Measurements from ENCODE around the gene TMUB2. TPM values are rescaled to one million over a fixed set of nuclear protein-coding genes. Genes with fewer than 3 reads are reported as not detected.
"Not testable (repeated sequence)": the region's sequence is repeated elsewhere in the genome, so short reads cannot be mapped to it uniquely, and the experiment has no call there.

Gene TMUB2
- total RNA-seq, 1 donor from 2014 or later, result 35.0 TPM

DNA sequence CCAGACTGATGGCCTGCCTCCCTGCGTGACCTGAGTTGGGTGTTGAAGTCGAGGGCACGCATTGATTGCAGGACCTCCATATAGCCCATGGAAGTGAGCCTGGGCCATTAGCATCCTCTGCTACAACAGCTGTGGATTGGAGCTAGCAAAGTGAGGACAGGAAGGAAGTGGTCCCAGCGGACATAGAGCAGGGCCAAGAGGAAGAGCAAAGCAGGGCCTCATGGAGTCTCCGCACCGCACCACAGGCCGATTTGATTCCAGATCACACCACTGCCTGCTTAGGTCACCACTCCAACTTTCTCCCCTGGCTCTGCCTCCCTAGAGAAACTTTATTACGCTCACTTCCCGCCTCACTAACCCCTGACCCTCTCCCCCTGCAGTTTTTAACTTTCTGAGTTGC is 43.4 kb downstream of the TMUB2 start:
- TF ChIP-seq, protein P1, sequence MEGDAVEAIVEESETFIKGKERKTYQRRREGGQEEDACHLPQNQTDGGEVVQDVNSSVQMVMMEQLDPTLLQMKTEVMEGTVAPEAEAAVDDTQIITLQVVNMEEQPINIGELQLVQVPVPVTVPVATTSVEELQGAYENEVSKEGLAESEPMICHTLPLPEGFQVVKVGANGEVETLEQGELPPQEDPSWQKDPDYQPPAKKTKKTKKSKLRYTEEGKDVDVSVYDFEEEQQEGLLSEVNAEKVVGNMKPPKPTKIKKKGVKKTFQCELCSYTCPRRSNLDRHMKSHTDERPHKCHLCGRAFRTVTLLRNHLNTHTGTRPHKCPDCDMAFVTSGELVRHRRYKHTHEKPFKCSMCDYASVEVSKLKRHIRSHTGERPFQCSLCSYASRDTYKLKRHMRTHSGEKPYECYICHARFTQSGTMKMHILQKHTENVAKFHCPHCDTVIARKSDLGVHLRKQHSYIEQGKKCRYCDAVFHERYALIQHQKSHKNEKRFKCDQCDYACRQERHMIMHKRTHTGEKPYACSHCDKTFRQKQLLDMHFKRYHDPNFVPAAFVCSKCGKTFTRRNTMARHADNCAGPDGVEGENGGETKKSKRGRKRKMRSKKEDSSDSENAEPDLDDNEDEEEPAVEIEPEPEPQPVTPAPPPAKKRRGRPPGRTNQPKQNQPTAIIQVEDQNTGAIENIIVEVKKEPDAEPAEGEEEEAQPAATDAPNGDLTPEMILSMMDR (IDR thresholded peaks at IDR 0.05; ENCODE audit: insufficient read depth, low read length, poor library complexity, severe bottlenecking), result no peak
- H3K4me3 ChIP-seq (ENCODE audit: low read depth, low read length), result no peak overlapping the region
- no peaks in the 10 kb centered on the region for H3K36me3 ChIP-seq (ENCODE audit: control insufficient read depth, insufficient read depth, low read length)
- H3K27me3 ChIP-seq (ENCODE audit: control insufficient read depth, insufficient read depth, low read length), result no peaks in the 10 kb centered on the region
- DNase-seq (ENCODE audit: low read depth), result no peak

DNA sequence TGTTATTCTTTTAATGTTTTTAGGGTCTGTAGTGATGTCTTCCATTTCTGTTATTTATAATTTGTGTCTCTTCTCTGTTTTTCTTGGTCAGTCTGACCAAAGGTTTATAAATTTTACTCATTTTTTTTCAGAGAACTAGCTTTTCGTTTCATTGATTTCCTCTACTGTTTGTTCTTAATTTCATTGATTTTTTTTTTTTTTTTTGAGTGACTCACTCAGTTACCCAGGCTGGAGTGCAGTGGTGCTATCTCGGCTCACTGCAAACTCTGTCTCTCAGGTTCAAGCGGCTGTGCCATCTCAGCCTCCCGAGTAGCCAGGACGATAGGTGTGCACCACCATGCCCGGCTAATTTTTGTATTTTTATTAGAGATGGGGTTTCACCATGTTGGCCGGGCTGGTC is 45.3 kb downstream of the TMUB2 start:
- H3K4me3 ChIP-seq (ENCODE audit: low read depth, low read length), result no peak overlapping the region
- H3K27me3 ChIP-seq (ENCODE audit: control insufficient read depth, insufficient read depth, low read length), result no peaks in the 10 kb centered on the region
- H3K36me3 ChIP-seq (ENCODE audit: control insufficient read depth, insufficient read depth, low read length), result no peaks in the 10 kb centered on the region
- no peak for DNase-seq (ENCODE audit: low read depth)
- TF ChIP-seq, protein P1 (IDR thresholded peaks at IDR 0.05; ENCODE audit: insufficient read depth, low read length, poor library complexity, severe bottlenecking), result no peak

DNA sequence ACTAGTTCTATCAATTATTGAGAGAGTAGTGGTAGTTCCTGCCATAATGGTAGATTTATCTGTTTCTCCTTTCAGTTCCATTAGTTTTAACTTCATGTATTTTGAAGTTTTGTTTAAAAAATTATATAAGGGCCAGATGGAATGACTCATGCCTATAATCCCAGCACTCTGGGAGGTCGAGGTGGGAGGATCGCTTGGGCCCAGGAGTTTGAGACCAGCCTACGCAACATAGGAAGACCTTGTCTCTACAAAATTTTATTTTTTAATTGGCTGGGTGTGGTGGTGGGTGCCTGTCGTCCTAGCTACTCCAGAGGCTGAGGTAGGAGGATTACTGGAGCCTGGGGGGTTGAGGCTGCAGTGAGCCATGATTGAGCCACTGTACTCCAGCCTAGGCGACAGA is 46.8 kb downstream of the TMUB2 start:
- H3K4me3 ChIP-seq (ENCODE audit: low read depth, low read length), result no peak overlapping the region
- TF ChIP-seq, protein P1 (IDR thresholded peaks at IDR 0.05; ENCODE audit: insufficient read depth, low read length, poor library complexity, severe bottlenecking), result no peak
- no peaks in the 10 kb centered on the region for H3K36me3 ChIP-seq (ENCODE audit: control insufficient read depth, insufficient read depth, low read length)
- no peaks in the 10 kb centered on the region for H3K27me3 ChIP-seq (ENCODE audit: control insufficient read depth, insufficient read depth, low read length)
- no peak for DNase-seq (ENCODE audit: low read depth)

DNA sequence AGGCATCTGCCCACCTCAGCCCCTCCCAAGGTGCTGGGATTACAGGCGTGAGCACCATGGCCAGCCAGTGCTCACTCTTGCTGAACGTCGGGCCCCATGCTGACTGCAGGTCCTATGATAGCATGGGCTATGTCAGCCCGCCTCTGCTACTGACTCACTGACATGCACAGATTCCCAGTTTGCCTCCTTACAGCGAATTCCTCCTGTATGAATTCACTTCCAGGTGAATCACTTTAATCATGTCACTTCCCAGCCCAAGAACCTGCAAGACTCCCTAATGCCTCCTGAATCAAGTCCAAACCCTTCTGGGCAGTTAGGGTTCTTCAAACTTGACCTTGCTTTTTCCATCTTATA is 48.8 kb downstream of the TMUB2 start:
- H3K36me3 ChIP-seq (ENCODE audit: control insufficient read depth, insufficient read depth, low read length), result no peaks in the 10 kb centered on the region
- no peaks in the 10 kb centered on the region for H3K27me3 ChIP-seq (ENCODE audit: control insufficient read depth, insufficient read depth, low read length)
- TF ChIP-seq, protein P1 (IDR thresholded peaks at IDR 0.05; ENCODE audit: insufficient read depth, low read length, poor library complexity, severe bottlenecking), result no peak
- peak; percentile 95 for DNase-seq (ENCODE audit: low read depth)
- no peak overlapping the region for H3K4me3 ChIP-seq (ENCODE audit: low read depth, low read length)

DNA sequence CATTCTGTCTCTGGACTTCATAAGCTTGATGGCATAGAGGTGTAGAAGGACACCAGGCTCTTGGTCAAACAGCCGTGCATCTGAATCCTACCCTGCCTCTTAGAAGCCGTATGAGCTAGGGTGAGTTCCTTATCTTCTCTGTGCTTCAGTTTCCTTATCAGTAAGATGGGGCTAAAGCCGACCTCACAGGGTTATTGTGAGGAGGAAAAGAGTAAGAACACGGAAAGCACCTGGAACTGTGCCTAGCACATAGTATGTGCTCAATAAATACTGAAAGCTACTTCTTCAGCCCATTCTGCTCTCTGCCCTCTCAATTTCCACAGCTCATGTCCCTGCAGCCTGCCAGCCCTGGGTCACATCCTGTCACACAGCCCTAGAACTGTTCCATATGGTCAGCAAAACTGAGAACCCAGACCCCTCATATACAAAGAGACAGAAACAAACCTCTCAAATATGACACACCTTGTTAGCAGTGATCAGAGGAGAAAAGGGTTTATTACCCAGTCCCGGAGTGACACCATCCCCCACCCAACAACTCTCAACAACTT is 49.7 kb downstream of the TMUB2 start:
- no peak for DNase-seq (ENCODE audit: low read depth)
- no peaks in the 10 kb centered on the region for H3K36me3 ChIP-seq (ENCODE audit: control insufficient read depth, insufficient read depth, low read length)

DNA sequence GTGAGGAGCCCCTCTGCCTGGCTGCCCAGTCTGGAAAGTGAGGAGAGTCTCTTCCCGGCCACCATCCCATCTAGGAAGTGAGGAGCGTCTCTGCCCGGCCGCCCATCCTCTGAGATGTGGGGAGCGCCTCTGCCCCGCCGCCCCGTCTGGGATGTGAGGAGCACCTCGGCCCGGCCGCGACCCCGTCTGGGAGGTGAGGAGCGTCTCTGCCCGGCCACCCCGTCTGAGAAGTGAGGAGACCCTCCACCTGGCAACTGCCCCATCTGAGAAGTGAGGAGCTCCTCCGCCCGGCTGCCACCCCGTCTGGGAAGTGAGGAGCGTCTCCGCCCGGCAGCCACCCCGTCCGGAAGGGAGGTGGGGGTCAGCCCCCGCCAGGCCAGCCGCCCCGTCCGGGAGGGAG is 51.1 kb downstream of the TMUB2 start:
- DNase-seq (ENCODE audit: low read depth); H3K4me3 ChIP-seq (ENCODE audit: low read depth, low read length): not testable (repeated sequence)

More for the DNA sequence above, 49.7 kb downstream of the TMUB2 start:
- TF ChIP-seq, protein P1 (IDR thresholded peaks at IDR 0.05; ENCODE audit: insufficient read depth, low read length, poor library complexity, severe bottlenecking), result no peak
- H3K4me3 ChIP-seq (ENCODE audit: low read depth, low read length), result no peak overlapping the region
- no peaks in the 10 kb centered on the region for H3K27me3 ChIP-seq (ENCODE audit: control insufficient read depth, insufficient read depth, low read length)

More for the DNA sequence above, 51.1 kb downstream of the TMUB2 start:
- not testable (repeated sequence) for H3K36me3 ChIP-seq (ENCODE audit: control insufficient read depth, insufficient read depth, low read length); H3K27me3 ChIP-seq (ENCODE audit: control insufficient read depth, insufficient read depth, low read length)

All from kidney epithelial cell (primary cell).